HG03520 (cell line): ENCODE data around the gene SMAP2.
"Not testable (repeated sequence)": the region's sequence is repeated elsewhere in the genome, so short reads cannot be mapped to it uniquely, and the experiment has no call there.

Source experiments
- ATAC-seq: cut with Tn5 transposase; IDR thresholded peaks from one replicate; pipeline ENCODE4 v1.9.1; 2021; ENCODE audit warnings: mild to moderate bottlenecking, moderate library complexity; ENCODE audit not compliant: unreplicated experiment

Gene SMAP2

GRCh38 chr1:40371707-40372258 is 1.7 kb upstream of the SMAP2 start:
- no peak for ATAC-seq

- ATAC-seq = no peak
Observed at GRCh38 chr1:40372658-40373322, 737 bp upstream of the SMAP2 start.

DNA sequence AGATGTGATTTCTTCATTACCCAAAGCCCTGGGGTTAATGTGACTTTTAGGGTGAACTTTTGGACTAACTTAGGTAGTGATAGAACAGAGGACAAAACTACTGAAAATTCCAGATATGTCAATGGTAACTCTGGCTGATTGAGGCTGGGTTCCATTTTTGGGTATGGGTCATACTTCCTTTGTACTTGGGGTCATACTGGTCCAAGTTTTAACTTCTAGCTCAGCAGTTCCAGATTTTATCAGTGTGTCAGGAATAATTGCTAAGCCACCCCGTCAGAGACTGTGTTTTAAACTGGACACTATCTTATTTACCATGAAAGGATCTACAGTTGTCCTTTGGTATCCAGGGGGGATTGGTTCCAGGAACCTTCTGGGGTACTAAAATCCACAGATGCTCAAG is 4.0 kb downstream of the SMAP2 start:
- ATAC-seq = no peak

DNA sequence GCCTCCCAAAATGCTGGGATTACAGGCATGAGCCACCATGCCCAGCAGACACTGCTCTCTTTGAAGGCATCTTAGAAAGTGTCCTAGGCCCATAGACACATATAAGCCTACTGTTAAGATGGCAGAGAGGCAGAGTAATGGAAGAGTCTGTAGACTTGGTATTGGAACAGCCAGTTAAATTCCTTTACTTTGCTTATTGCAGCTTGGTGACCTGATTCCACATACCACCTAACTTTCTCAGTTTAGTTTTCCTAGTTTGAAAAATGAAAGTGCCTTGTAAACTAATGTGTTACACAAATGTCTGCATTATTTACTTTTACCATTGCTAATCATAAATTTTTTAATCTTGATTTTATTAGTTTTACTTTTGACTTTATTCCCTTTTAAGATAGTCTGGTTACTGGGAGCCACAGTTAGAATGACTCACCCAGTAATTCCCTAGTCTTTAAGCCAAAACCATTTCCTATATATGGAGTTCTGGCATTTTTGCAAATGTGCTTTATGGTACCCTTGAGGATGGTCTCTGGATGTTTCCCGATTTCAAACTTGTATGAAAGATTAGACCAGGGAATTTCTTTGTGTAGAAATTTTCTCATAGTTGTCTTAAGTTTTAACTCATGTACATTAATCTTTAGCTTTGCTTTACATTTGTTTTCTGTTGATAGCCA is 6.4 kb downstream of the SMAP2 start:
- no peak for ATAC-seq

DNA sequence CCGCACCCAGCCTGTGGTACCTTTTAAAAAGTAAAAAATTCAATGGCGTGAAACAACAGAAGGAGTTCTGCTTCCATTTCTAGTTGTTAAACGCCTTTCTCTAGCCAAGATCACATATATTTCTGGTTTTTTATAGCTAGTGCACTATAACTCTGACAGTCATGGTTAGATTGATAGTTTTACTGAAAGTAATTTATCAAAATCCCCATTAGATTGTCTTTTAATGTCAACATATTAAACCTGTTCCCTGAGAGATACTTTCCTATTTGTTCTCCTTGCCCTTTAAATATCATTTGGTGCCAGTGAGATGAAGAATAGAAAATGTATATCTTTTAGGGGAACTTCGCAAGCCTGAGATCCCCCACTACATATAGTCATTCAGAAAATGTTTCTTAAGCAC is 7.3 kb downstream of the SMAP2 start:
- ATAC-seq = no peak

GRCh38 chr1:40381268-40382107 is 8.0 kb downstream of the SMAP2 start:
- no peak for ATAC-seq

GRCh38 chr1:40382108-40382460 is 8.6 kb downstream of the SMAP2 start:
- no peak for ATAC-seq

DNA sequence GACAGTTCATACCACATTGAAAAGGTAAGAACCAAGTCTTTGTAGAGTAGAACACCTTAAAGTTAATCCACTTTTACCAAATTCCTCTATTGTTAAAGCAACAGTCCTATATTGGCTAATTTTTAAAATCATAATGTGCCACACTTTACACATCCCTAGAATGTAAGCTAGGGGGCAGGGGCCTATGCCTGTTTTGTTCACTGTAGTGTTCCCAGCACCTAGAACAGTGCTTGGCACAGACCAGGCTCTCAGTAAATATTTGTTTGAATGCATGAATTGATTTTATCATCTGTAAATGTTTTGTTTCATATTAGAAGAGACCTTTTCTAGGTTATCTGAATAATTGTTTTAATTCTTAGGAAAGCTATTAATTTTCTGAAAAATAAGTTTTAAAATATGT is 9.1 kb downstream of the SMAP2 start:
- ATAC-seq = no peak

GRCh38 chr1:40383095-40383487 is 9.6 kb downstream of the SMAP2 start:
- ATAC-seq = no peak

DNA sequence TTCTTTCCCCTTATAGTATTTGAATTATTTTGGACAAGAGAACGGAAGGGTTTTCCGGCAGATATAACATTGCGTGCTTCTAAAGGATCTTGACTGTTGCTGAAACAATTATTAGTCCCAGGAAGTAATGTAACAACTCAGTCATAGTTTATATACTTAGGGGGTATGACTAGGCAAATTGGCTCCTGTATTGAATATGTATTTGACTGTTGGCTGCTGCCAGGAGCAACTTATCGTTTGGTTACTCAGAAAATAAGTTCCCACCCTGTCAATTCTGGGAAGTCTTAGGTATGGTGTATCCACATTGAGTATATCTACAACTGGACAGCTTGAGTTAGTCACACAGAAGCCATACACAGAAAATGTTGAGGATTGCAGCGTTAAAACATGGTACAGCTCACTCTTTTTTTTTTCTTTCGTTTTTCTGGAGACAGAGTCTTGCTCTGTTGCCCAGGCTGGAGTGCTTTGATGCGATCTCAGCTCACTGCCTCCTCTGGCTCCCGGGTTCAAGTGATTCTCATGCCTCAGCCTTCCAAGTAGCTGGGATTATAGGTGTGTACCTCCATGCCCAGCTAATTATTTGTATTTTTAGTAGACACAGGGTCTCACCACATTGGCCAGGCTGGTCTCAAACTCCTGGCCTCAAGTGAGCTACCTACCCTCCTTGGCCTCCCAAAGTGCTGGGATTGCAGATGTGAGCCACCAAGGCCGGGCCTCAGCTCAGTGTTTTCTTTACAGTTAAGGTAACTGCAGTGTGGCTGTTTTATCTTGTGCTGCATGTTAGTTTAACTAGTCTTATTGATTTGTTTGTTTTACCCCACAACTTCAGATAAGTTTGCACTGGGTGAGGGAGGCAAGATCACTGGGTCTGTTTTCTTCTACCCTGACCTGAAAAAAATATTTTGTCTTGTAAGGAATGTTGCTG is 10.2 kb downstream of the SMAP2 start:
- no peak for ATAC-seq

DNA sequence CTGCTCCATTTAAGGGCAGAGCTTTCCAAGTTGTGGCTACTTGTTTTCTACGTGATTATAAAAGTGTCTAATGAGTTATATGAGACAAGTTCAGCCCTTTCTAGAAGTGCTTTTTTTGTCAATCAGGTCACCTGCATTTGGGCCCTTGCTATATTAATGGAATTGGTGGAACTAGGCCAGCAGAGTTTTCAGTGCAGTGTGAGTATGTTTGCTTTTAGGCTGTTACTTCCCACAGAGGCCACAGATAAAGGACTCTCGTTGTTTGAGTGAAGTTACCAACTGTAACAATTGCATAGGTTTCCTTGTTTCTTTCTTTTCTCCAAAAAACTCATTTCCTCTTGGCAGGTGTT is 10.9 kb downstream of the SMAP2 start:
- no peak for ATAC-seq

GRCh38 chr1:40384887-40385286 is 11.4 kb downstream of the SMAP2 start:
- no peak for ATAC-seq

- ATAC-seq = peak; percentile 47
Observed at GRCh38 chr1:40385437-40386358, 12.2 kb downstream of the SMAP2 start.

- no peak for ATAC-seq
Observed at GRCh38 chr1:40386359-40386723, 12.8 kb downstream of the SMAP2 start.

DNA sequence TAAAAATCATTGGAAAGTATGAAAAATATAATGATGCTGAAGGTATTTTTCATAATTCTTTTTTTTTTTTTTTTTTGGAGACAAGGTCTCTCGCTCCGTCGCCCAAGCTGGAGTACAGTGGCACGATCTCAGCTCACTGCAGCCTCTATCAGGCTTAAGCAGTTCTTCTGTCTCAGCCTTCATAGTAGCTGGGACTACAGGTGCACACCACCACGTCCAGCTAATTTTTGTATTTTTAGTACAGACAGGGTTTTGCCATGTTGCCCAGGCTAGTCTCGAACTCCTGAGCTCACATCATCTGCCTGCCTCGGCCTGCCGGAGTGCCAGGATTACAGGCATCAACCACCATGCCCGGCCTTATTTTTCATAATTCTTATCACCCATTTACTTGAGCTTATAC is 13.3 kb downstream of the SMAP2 start:
- no peak for ATAC-seq

GRCh38 chr1:40387381-40388306 is 14.1 kb downstream of the SMAP2 start:
- ATAC-seq = not testable (repeated sequence)

DNA sequence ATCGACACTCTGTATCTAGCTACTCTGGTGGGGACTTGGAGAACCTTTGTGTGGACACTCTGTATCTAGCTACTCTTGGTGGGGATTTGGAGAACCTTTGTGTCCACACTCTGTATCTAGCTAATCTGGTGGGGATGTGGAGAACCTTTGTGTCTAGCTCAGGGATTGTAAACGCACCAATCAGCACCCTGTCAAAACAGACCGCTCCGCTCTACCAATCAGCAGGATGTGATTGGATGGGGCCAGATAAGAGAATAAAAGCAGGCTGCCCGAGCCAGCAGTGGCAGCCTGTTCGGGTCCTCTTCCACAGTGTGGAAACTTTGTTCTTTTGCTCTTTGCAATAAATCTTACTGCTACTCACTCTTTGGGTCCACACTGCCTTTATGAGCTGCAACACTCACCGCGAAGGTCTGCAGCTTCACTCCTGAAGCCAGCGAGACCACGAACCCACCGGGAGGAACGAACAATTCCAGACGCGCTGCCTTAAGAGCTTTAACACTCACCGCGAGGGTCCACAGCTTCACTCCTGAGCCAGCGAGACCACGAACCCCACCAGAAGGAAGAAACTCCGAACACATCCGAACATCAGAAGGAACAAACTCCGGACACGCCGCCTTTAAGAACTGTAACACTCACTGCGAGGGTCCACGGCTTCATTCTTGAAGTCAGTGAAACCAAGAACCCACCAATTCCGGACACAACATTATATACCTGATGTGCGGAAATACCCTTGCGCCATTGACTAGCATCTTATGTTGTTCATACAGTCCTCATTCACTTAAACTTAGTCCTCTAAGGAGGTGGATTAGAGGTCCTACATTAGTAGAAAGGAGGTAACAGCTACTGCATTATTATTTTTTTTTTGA is 15.2 kb downstream of the SMAP2 start:
- not testable (repeated sequence) for ATAC-seq

GRCh38 chr1:40389322-40389803 is 15.8 kb downstream of the SMAP2 start:
- ATAC-seq = no peak
